IPS-NIHi7 (cell line): ENCODE results near the gene KIRREL3.

Experiments
- DNase-seq: peaks from one replicate; pipeline ENCODE4 v3.0.0; 2012; ENCODE audit warnings: mixed read lengths; ENCODE audit errors: extremely low spot score

Gene KIRREL3

GRCh38 chr11:126914941-126915340 lies 85.6 kb downstream of the KIRREL3 start:
- no peak for DNase-seq

GRCh38 chr11:126914166-126914565 lies 86.4 kb downstream of the KIRREL3 start:
- DNase-seq, result no peak

- no peak for DNase-seq
These were observed 96.0 kb downstream of the KIRREL3 start for GRCh38 chr11:126904520-126904919.

- no peak for DNase-seq
These were observed 98.8 kb downstream of the KIRREL3 start for GRCh38 chr11:126901783-126902182.

DNA sequence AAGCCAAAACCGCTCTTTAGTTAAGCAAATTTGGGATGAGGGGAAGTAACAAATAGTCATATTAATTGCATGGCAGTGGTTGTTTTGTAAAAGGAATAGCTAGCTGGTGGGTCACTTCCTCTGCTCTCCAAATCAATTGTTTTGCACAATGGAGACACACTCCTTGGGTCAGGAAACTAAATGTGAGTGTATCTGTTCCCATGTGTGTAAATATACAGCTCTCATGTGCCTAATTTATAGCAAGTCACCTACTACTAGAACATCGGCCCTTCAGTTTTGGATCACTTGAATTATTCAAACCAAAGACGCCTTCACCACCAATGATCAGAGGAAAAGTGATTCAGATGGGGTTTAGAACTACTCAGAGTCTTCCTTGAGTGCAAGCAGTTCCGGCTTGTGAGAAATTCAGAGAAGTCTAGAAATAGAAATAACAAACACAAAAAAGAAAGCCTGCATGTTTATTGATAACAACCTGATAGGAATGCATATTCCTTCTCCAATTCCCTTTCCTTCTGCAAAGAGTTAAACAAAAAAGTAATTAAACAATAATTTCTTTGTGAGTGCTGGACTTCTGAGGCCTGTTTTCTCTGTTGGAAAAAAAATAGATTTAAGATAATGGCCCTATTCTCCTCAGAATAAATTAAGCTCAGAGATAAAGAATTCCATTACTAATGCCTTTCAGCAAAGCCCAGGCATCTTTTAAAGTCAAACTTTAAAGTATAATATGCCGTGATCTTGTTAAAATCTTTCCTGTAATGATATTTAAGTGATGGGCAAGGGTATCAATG lies 100.4 kb downstream of the KIRREL3 start:
- no peak for DNase-seq

- DNase-seq, result peak; percentile 22
These were observed 101.8 kb downstream of the KIRREL3 start for GRCh38 chr11:126898802-126899201.

- no peak for DNase-seq
These were observed 103.1 kb downstream of the KIRREL3 start for GRCh38 chr11:126897430-126897829.

- no peak for DNase-seq
These were observed 104.5 kb downstream of the KIRREL3 start for GRCh38 chr11:126896025-126896424.

DNA sequence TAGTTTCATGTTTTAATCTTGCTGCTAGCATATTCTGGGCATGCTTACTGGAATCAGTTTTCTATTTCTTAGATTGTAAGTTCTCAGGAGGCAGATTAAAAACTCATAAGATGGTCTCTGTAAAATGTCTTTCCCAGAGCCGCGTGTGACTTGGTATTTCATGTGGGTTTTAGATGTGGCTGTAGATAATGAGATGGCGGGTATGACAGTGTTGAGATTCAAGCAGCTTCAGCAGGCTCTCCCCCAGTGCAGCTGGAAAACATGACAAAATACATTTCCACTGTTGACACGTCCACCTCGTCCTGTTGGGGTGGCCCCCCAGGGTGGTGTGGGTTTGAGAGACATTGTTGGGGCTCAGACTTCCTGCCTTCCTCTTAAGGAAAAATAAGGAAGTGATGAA lies 106.8 kb downstream of the KIRREL3 start:
- DNase-seq, result no peak

GRCh38 chr11:126892756-126893155 lies 107.8 kb downstream of the KIRREL3 start:
- no peak for DNase-seq

DNA sequence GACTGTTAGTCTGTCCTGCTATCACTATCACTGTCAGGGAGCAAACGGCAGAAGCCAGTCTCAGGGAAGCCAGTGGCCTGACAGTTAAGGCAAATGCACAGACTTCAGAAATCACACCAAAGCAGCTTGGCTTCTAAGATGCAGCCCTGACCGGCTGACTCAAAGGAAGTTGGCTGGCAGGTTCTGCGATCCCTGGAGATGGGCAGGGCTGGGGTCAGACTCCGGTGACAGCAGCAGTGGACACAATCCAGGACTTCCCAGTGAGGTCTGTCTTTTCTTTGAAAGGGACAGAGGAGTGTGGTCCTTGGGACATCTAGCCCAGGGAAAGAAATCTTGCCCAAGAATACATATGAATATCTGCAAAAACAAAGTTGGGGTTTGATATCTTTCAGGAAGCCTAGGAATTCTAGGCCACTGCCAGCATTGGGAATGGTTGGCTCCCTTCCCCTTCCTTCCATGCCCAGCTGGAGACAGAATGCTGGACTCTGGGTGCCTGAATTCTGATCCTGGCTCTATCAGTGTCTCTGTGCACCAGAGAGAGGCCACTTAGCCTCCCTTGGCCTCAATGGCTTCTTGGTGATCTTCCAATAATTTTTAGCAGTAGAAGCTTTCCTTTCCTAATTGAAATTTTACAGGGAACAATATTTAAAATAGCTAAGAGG lies 108.9 kb downstream of the KIRREL3 start:
- no peak for DNase-seq

DNA sequence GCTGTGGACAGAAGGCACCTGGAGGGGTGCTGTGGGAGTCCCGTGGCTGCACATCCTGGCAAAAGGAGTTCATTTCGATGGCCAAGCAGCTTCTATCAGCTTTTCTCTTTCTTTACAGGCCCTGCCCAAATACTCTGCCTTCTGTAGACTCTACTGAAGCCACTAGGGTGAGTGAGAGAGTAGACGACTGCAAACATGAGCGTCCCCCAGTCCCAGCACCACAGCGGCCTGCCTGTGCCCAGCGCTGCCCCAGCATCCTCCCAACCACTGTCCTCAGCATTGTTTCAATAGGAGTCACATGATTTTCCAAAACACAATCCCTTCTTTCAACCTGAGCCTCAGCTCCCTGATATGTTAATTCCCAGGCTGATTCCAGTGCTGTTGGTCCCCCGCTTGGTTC lies 110.0 kb downstream of the KIRREL3 start:
- DNase-seq, result peak; percentile 72

DNA sequence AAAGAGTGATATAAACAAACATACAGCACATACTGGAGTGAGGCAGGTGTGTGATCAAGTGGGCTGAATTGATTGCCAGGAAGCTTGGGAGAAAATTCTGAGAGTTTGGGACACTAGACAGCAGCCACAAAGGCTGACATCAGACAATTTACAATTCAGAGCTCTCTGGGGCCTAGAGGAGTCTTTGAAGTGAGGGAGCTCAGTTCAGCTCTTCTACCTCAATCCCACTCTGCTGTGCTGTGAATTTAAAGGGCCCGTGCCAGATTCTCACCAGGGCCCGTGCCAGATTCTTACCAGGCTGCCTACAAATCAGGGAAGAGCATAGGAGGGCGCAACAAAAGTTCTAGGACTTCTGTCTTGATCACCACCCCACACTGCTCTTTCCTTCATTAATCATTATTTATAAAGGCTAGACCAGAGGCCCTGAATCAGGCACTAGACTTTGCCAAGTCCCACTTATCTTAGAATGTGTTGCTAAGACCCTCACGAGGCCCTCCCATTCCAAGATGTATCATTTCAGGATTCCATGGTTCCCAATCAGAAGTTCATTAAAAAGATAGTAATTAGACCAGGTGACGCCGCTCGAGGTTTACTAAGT lies 112.4 kb downstream of the KIRREL3 start:
- DNase-seq, result no peak

DNA sequence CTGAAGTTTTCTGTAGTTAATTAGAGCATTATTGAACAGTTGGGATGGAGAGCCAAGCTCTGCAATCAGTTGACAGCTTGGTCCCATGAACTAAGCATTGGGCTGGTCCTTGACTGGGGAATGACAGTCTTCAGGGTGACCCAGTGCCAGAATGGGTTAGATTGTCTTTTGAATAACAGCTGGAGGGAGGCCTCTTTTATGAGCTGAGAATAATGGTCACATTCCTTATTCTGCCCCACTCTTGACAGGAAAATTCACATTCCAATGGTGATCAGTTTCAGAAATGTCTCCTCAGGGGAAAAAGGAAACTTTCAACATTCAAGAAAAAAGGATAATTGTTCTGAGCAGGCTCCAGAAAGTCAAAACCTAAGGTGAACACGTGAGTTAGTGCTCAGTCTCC lies 113.9 kb downstream of the KIRREL3 start:
- no peak for DNase-seq

DNA sequence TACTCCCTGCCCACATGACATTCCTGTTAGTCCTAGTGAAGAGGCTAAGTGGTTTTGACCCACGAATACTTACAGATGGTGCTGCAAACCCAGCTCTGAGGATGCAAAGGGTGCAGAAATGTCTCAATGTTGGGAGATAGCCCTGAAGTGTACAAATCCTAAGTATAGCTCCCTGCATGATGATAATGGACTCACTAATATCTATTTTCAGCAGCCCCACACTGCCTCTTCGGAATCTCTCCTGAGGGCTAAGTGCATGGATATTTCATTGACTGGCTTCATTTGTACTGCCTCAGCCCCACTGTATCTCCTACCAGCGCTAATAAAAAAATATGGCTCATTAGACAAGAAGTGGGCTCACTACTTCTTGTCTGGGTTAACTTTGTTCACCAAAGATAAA lies 114.5 kb downstream of the KIRREL3 start:
- no peak for DNase-seq

GRCh38 chr11:126884594-126884993 lies 116.0 kb downstream of the KIRREL3 start:
- no peak for DNase-seq

DNA sequence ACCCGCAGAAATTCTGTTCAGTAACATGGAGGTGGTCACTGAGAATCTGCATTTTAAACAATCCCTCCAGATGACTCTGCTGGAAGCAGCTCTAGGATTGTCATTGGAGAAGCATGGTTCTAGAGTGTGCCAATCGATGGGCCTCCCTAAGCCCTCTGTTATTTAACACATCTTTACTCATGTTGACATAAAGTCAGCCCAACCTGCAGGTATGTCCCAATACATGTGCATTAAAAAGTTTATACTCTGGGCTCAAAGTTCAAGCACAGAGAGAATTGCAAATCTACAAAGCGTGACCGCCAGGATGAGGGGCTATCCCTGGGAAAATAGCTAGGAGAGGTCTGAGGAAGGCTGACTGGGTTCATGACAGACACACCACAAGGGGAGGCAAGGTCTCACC lies 116.4 kb downstream of the KIRREL3 start:
- DNase-seq, result no peak

DNA sequence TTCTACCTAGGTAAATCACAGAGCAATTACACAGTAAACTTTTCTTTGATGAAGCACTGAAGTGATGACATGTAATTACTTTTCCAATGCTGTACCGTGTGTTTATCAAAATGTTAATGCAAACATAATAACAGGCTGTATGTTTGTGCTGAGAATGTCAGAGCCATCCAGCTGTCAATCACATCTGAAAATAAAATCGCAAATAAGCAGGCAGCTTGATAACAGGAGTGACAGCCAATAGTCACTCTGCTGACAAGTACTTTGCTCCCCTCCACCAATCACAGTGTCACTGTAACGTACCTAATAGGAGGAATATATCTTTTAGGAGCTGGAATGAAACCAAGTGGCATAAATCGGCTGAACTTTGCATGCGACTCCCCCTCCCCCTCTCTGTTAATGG lies 119.7 kb downstream of the KIRREL3 start:
- no peak for DNase-seq

DNA sequence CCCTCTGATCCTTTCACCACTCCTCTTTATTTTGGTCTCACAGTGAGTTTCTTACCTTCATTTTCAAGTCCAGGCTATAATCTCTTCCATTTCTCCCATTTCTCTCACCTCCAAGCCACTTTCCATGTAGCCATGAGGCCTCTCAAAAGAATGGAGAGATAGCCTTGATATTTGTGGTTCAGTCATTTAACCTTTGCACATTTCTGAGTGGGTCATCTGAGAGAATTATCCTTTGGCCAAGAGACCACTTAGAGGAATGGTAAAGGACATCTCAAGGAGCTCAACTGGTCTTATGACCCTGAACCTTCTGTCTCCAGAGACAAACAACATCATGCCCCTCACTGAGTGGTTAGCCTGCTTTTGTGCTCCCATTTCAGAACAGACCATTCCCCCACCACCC lies 121.1 kb downstream of the KIRREL3 start:
- DNase-seq, result no peak

GRCh38 chr11:126878913-126879482 lies 121.6 kb downstream of the KIRREL3 start:
- DNase-seq, result no peak

GRCh38 chr11:126874831-126875230 lies 125.7 kb downstream of the KIRREL3 start:
- DNase-seq, result peak; percentile 66

DNA sequence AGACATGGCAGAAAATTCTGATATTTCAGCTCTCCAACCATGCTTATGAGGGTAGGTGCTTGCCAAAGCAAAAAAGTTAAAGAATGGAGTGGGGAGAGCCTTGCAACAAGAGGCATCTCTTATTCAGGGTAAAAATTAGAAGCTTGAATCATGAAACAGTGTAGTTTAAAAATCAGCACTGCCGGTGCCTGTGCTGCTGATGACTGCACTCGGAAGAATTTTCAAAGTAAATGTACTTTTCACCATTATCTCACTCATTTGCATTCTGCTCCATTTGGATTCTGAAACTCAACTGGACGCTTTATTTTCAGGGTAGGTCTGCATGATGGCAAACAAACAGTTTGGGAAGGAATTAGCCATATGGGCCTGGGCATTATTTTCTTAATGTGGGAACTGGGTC lies 126.3 kb downstream of the KIRREL3 start:
- no peak for DNase-seq

GRCh38 chr11:126871792-126872191 lies 128.8 kb downstream of the KIRREL3 start:
- no peak for DNase-seq
